SH-SY5Y (cell line): ENCODE measurements around the gene DAB1.

Experiments used
- GATA2 ChIP-seq: IDR thresholded peaks from 2 replicates; pipeline ENCODE4 v1.6.1; 2011; ENCODE audit warnings: mild to moderate bottlenecking, low read depth, low read length
- GATA3 ChIP-seq: IDR thresholded peaks from 2 replicates; pipeline ENCODE4 v1.6.1; 2011; ENCODE audit warnings: low read depth, mild to moderate bottlenecking, low read length, moderate library complexity

- TF ChIP-seq GATA2: no peak
- TF ChIP-seq GATA3: no peak
Observed at GRCh38 chr1:57116871-57117270, 307.0 kb downstream of the DAB1 start.
